GM12878 (cell line): ENCODE results near the gene SIN3B. TPM values are rescaled to one million over a fixed set of nuclear protein-coding genes. Genes with fewer than 3 reads are reported as not detected.

Experiments used
- ATAC-seq: fragments of 200-7000 bp; cut with Tn5 transposase; 3 replicates; pipeline ENCODE4 v1.9.1; 2020; ENCODE audit warnings: mild to moderate bottlenecking, moderate library complexity
- BruUV-seq: library from RNA; stranded (reverse); fragments of 400-500 nt; replicated peaks from 2 replicates; lab custom pipeline; 2021; lab: Mats Ljungman, UMichigan
- CTCF ChIA-PET: fragments of 300-600 bp; sonication (Branson Sonifier 250); formaldehyde crosslinking; extraction: SDS; loops from one replicate; lab custom pipeline; 2021; ENCODE audit warnings: inconsistent platforms; lab: Yijun Ruan, JAX
- POLR2A ChIA-PET: fragments of 350-600 bp; formaldehyde crosslinking; extraction: SDS; loops from one replicate; lab custom pipeline; 2021; ENCODE audit warnings: inconsistent platforms; lab: Charles Lee
- RAD21 ChIA-PET: fragments of 300-600 bp; sonication (Branson Sonifier 250); formaldehyde crosslinking; loops from one replicate; lab custom pipeline; 2023; ENCODE audit warnings: antibody characterized with exemption; ENCODE audit not compliant: unreplicated experiment; lab: Charles Lee
- SMC1A ChIA-PET: fragments of 300-600 bp; sonication (Branson Sonifier 250); formaldehyde crosslinking; loops from one replicate; lab custom pipeline; 2023; ENCODE audit not compliant: unreplicated experiment, uncharacterized antibody; lab: Charles Lee
- DNase-seq: peaks from one replicate; pipeline ENCODE4 v3.0.0-alpha.2; 2011; ENCODE audit warnings: low read depth, low spot score
- FAIRE-seq: peaks from 3 replicates; lab custom pipeline; 2011; peaks lifted over from hg19 to GRCh38; lab: Jason Lieb, UNC
- H2AFZ ChIP-seq: 2 replicates; pipeline ENCODE4 v1.6.0; 2011; ENCODE audit warnings: low read depth, low read length, control low read depth; ENCODE audit not compliant: control insufficient read depth
- H3K27ac ChIP-seq: 2 replicates; pipeline ENCODE4 v1.5.1; 2011; ENCODE audit warnings: control low read depth; ENCODE audit not compliant: control insufficient read depth, insufficient read depth
- H3K27me3 ChIP-seq, 2 experiments: replicated peaks in 1 of 2; 2 replicates each; pipeline versions ENCODE4 v1.6.0 to v1.6.1; 2011; ENCODE audit warnings: low read length in 1 of 2; ENCODE audit not compliant: control insufficient read depth in 2 of 2, insufficient read depth in 2 of 2
- H3K36me3 ChIP-seq, 2 experiments: 2 replicates each; pipeline ENCODE4 v1.5.1; 2011; ENCODE audit warnings: low read length in 1 of 2; ENCODE audit not compliant: control insufficient read depth in 2 of 2, insufficient read depth in 2 of 2
- H3K4me1 ChIP-seq: 2 replicates; pipeline ENCODE4 v1.6.1; 2011; ENCODE audit warnings: mild to moderate bottlenecking, low read length, moderate library complexity, mixed read lengths; ENCODE audit not compliant: control insufficient read depth, insufficient read depth
- H3K4me2 ChIP-seq: 2 replicates; pipeline ENCODE4 v1.6.0; 2011; ENCODE audit warnings: control low read depth; ENCODE audit not compliant: control insufficient read depth, insufficient read depth
- H3K4me3 ChIP-seq: fragments of 200-600 bp; sonication (generic); 2 replicates; pipeline ENCODE4 v1.5.1; 2016
- H3K79me2 ChIP-seq: 2 replicates; pipeline ENCODE4 v1.6.0; 2011; ENCODE audit warnings: low read length; ENCODE audit not compliant: control insufficient read depth, insufficient read depth
- H3K9ac ChIP-seq: 2 replicates; pipeline ENCODE4 v1.8.0; 2011; ENCODE audit warnings: low read length, control low read depth, mixed read lengths; ENCODE audit not compliant: control insufficient read depth, insufficient read depth
- H3K9me3 ChIP-seq: replicated peaks from 3 replicates; pipeline ENCODE4 v1.5.1; 2011; ENCODE audit warnings: mild to moderate bottlenecking, low read length; ENCODE audit not compliant: control insufficient read depth, insufficient read depth
- H4K20me1 ChIP-seq: 2 replicates; pipeline ENCODE4 v1.6.0; 2011; ENCODE audit not compliant: control insufficient read depth, insufficient read depth
- BRCA1 ChIP-seq: IDR thresholded peaks from 2 replicates; pipeline ENCODE4 v1.6.1; 2011; ENCODE audit warnings: low read depth, low read length, improper control_type of control experiment
- CEBPB ChIP-seq, 2 experiments: fragments of 150-350 bp in 1 of 2; IDR thresholded peaks; 2 replicates each; pipeline ENCODE4 v1.6.1; 2012 to 2014; ENCODE audit warnings: low read depth in 2 of 2, low read length in 2 of 2, borderline replicate concordance in 1 of 2, inconsistent platforms in 1 of 2
- EP300 ChIP-seq, 2 experiments: fragments of 150-350 bp in 1 of 2; IDR thresholded peaks; 2 replicates each; pipeline ENCODE4 v1.6.1; 2011 to 2012; ENCODE audit warnings: low read depth in 2 of 2, low read length in 2 of 2, borderline replicate concordance in 1 of 2, improper control_type of control experiment in 1 of 2, inconsistent platforms in 1 of 2; ENCODE audit not compliant: control insufficient read depth in 1 of 2
- FOS ChIP-seq: IDR thresholded peaks from 3 replicates; pipeline ENCODE4 v1.6.1; 2011; ENCODE audit warnings: borderline replicate concordance; ENCODE audit not compliant: insufficient read length; ENCODE audit errors: extremely low read depth
- MYC ChIP-seq: IDR thresholded peaks from 2 replicates; pipeline ENCODE4 v1.6.1; 2011; ENCODE audit warnings: mild to moderate bottlenecking, low read length, moderate library complexity, inconsistent platforms; ENCODE audit not compliant: insufficient read depth, insufficient replicate concordance, insufficient read length, severe bottlenecking
- PAX5 ChIP-seq: IDR thresholded peaks from 2 replicates; pipeline ENCODE4 v1.6.1; 2011; ENCODE audit warnings: low read depth, low read length, borderline replicate concordance
- SIN3A ChIP-seq: IDR thresholded peaks from 2 replicates; pipeline ENCODE4 v1.6.1; 2012; ENCODE audit warnings: low read depth, low read length, improper control_type of control experiment
- SMC3 ChIP-seq: IDR thresholded peaks from 2 replicates; pipeline ENCODE4 v1.6.1; 2011; ENCODE audit warnings: low read length, improper control_type of control experiment, borderline replicate concordance
- SP1 ChIP-seq: IDR thresholded peaks from one replicate; pipeline ENCODE4 v1.6.1; 2011; ENCODE audit warnings: low read depth, low read length
- SUZ12 ChIP-seq: fragments of 200-600 bp; sonication (generic); IDR thresholded peaks from one replicate; pipeline ENCODE4 v1.6.1; 2018; ENCODE audit warnings: antibody characterized with exemption, mild to moderate bottlenecking; ENCODE audit not compliant: unreplicated experiment
- TCF7 ChIP-seq: IDR thresholded peaks from 2 replicates; pipeline ENCODE4 v1.6.1; 2014; ENCODE audit warnings: antibody characterized with exemption, borderline replicate concordance
- WGBS: methylation state at CpG from one replicate; pipeline ENCODE4 v1.1.6; 2016; ENCODE audit warnings: low lambda C conversion rate; ENCODE audit not compliant: insufficient replicate concordance, insufficient coverage; ENCODE audit errors: missing lambda C conversion rate; 5-methylcytosine and 5-hydroxymethylcytosine counted together
- in situ Hi-C: fragments of 300-500 bp; cut with MboI; formaldehyde crosslinking; loops from 9 replicates; pipeline ENCODE4 v1.14.3; 2018; ENCODE audit warnings: mixed read lengths
- intact Hi-C: fragments of 100-400 bp; cut with micrococcal nuclease; formaldehyde crosslinking; loops from one replicate; pipeline ENCODE4 v1.14.2; 2022; ENCODE audit not compliant: unreplicated experiment
- polyA plus RNA-seq, 11 experiments: library from polyadenylated mRNA; depleted of rRNA in 4 of 11; unstranded in 6 of 11; stranded (reverse) in 5 of 11; fragments of >200 nt; fragmentation: Nextera tagmentation in 4 of 11; fragmentation: Illumina TruSeq in 1 of 11; extraction: Ambion mirVana in 4 of 11; extraction: Trizol in 1 of 11; gene quantifications; 1 replicate in 1 of 11; 2 replicates in 10 of 11; pipeline versions ENCODE4 v1.2.1 to v1.2.3, GENCODE V29; 2011 to 2016; ENCODE audit warnings: inconsistent platforms in 2 of 11, missing spikeins in 2 of 11, low read depth in 1 of 11
- total RNA-seq, 4 experiments: library from RNA; depleted of rRNA in 3 of 4; stranded (reverse); fragments of >200 nt in 3 of 4; fragmentation: Illumina TruSeq in 1 of 4; extraction: Trizol in 1 of 4; gene quantifications; 2 replicates each; pipeline versions ENCODE4 v1.2.1 to v1.2.3, GENCODE V29; 2013 to 2021
- TF ChIP-seq, protein P1 (sequence below): IDR thresholded peaks from 2 replicates; pipeline ENCODE4 v1.6.1; 2012; ENCODE audit warnings: low read depth, low read length, improper control_type of control experiment
- TF ChIP-seq, protein P2 (sequence below): fragments of 450-650 bp; IDR thresholded peaks from 2 replicates; pipeline ENCODE4 v1.6.1; 2017; ENCODE audit warnings: mild to moderate bottlenecking, moderate library complexity

The SIN3B gene
- total and polyA plus RNA-seq, 10 of the 15 experiments (the other 5 are each of a cell fraction or from before 2014, with no cell fraction given) = 0.68 to 34.5 (median 15.8) TPM

DNA sequence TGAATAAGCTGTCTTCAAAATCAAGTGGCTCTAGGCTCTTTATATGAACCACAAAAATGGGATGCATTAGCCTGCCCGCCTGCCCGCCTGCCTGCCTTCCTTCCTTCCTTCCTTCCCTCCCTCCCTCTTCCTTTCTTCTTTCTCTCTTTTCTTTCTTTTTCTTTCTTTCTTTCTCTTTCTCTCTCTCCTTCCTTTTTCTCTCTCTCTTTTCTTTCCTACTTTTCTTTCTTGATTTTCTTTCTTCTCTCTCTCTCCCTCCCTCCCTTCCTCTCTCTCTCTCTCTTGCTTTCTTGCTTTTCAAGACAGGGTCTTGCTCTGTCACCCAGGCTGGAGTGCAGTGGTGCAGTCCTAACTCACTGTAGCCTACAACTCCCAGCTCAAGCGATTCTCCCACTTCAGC is 86.5 kb downstream of the SIN3B start:
- H3K9me3 ChIP-seq = peaks cover 6% of the 10 kb centered on the region; the same call in 2 of the 3 replicates
- CTCF ChIA-PET = no interaction called here
- H3K4me3 ChIP-seq = no peak overlapping the region
- no peak overlapping the region for H3K4me2 ChIP-seq
- TF ChIP-seq SIN3A = no peak
- TF ChIP-seq PAX5 = no peak
- TF ChIP-seq TCF7 = no peak
- no peak for TF ChIP-seq SMC3
- TF ChIP-seq FOS = no peak
- no peak for TF ChIP-seq CEBPB (IDR thresholded peaks at IDR 0.05; ENCODE audit: borderline replicate concordance in 1 of 2, low read depth in 2 of 2, low read length in 2 of 2)
- TF ChIP-seq, protein P1, sequence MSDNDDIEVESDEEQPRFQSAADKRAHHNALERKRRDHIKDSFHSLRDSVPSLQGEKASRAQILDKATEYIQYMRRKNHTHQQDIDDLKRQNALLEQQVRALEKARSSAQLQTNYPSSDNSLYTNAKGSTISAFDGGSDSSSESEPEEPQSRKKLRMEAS = no peak
- TF ChIP-seq BRCA1 = no peak
- TF ChIP-seq EP300 (IDR thresholded peaks at IDR 0.05; ENCODE audit: borderline replicate concordance in 1 of 2, control insufficient read depth in 1 of 2, low read depth in 2 of 2, low read length in 2 of 2) = no peak
- TF ChIP-seq, protein P2, sequence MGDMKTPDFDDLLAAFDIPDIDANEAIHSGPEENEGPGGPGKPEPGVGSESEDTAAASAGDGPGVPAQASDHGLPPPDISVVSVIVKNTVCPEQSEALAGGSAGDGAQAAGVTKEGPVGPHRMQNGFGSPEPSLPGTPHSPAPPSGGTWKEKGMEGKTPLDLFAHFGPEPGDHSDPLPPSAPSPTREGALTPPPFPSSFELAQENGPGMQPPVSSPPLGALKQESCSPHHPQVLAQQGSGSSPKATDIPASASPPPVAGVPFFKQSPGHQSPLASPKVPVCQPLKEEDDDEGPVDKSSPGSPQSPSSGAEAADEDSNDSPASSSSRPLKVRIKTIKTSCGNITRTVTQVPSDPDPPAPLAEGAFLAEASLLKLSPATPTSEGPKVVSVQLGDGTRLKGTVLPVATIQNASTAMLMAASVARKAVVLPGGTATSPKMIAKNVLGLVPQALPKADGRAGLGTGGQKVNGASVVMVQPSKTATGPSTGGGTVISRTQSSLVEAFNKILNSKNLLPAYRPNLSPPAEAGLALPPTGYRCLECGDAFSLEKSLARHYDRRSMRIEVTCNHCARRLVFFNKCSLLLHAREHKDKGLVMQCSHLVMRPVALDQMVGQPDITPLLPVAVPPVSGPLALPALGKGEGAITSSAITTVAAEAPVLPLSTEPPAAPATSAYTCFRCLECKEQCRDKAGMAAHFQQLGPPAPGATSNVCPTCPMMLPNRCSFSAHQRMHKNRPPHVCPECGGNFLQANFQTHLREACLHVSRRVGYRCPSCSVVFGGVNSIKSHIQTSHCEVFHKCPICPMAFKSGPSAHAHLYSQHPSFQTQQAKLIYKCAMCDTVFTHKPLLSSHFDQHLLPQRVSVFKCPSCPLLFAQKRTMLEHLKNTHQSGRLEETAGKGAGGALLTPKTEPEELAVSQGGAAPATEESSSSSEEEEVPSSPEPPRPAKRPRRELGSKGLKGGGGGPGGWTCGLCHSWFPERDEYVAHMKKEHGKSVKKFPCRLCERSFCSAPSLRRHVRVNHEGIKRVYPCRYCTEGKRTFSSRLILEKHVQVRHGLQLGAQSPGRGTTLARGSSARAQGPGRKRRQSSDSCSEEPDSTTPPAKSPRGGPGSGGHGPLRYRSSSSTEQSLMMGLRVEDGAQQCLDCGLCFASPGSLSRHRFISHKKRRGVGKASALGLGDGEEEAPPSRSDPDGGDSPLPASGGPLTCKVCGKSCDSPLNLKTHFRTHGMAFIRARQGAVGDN = no peak
- TF ChIP-seq SUZ12 = no peak
- TF ChIP-seq SP1 = no peak
- no peak for TF ChIP-seq MYC
- TF ChIP-seq, all 136 proteins: peak for 0
- RAD21 ChIA-PET = no interaction called here
- Histone ChIP-seq H3K9ac (no peak overlapping the region), H2AFZ (no peak overlapping the region), H3K79me2 (no peaks in the 10 kb centered on the region), H3K27ac (no peak overlapping the region), H4K20me1 (no peaks in the 10 kb centered on the region), H3K4me1 (no peaks in the 10 kb centered on the region), H3K36me3 (no peaks in the 10 kb centered on the region), H3K27me3 (no peaks in the 10 kb centered on the region)
- FAIRE-seq (no peak), DNase-seq (no peak), ATAC-seq (no peak)
- WGBS = 45% methylated on average over 3 of the region's 3 CpGs
- POLR2A ChIA-PET = no interaction called here
- SMC1A ChIA-PET = no interaction called here
- in situ Hi-C loops (no loop called here), intact Hi-C loops (no loop called here)
- BruUV-seq = no TSS peak
